Measurements from ENCODE around the gene RNASE7. TPM values are rescaled to one million over a fixed set of nuclear protein-coding genes. Genes with fewer than 3 reads are reported as not detected.

Gene RNASE7
- total and polyA plus RNA-seq, 4 donors = 0.12 TPM; not detected in 3

- Histone ChIP-seq H3K9me3 (ENCODE audit: control insufficient read depth, insufficient read depth, low read length) (no peaks in the 10 kb centered on the region), H3K4me3 (ENCODE audit: low read depth, low read length) (peak overlapping the region; percentile 89), H3K27me3 (ENCODE audit: control insufficient read depth, insufficient read depth, low read length) (no peaks in the 10 kb centered on the region), H3K36me3 (ENCODE audit: control insufficient read depth, insufficient read depth, low read length) (peaks cover 33% of the 10 kb centered on the region), H3K4me1 (ENCODE audit: control insufficient read depth, insufficient read depth, low read length) (peaks cover 60% of the 10 kb centered on the region), H3K27ac (ENCODE audit: low read depth, low read length) (peak overlapping the region; percentile 97)
- DNase-seq (ENCODE audit: low read depth in 4 of 6, low spot score in 6 of 6) = peak in 1 of 6 donors; percentile 63
- under 1% methylated on average over 20 of the region's 23 CpGs for WGBS (ENCODE audit: insufficient coverage)
Measured at GRCh38 chr14:21070610-21071224, 28.6 kb downstream of the RNASE7 start.

- H3K9me3 ChIP-seq (ENCODE audit: control insufficient read depth, insufficient read depth, low read length) = no peaks in the 10 kb centered on the region
- no peaks in the 10 kb centered on the region for H3K27me3 ChIP-seq (ENCODE audit: control insufficient read depth, insufficient read depth, low read length)
- peak in 4 of 6 donors; percentile 57 to 95 (median 82) for DNase-seq (ENCODE audit: low read depth in 4 of 6, low spot score in 6 of 6)
- H3K4me1 ChIP-seq (ENCODE audit: control insufficient read depth, insufficient read depth, low read length) = peaks cover 60% of the 10 kb centered on the region
- peaks cover 37% of the 10 kb centered on the region for H3K36me3 ChIP-seq (ENCODE audit: control insufficient read depth, insufficient read depth, low read length)
- peak overlapping the region; percentile 89 for H3K4me3 ChIP-seq (ENCODE audit: low read depth, low read length)
- WGBS (ENCODE audit: insufficient coverage) = under 1% methylated on average over 31 of the region's 37 CpGs
- peak overlapping the region; percentile 97 for H3K27ac ChIP-seq (ENCODE audit: low read depth, low read length)
Measured at GRCh38 chr14:21071225-21072030, 29.3 kb downstream of the RNASE7 start.

- H3K9me3 ChIP-seq (ENCODE audit: control insufficient read depth, insufficient read depth, low read length) = no peaks in the 10 kb centered on the region
- H3K36me3 ChIP-seq (ENCODE audit: control insufficient read depth, insufficient read depth, low read length) = peaks cover 44% of the 10 kb centered on the region
- WGBS (ENCODE audit: insufficient coverage) = 11% methylated on average over 1 of the region's 4 CpGs
- H3K27ac ChIP-seq (ENCODE audit: low read depth, low read length) = peak overlapping the region; percentile 97
- peak in 1 of 6 donors; percentile 52 for DNase-seq (ENCODE audit: low read depth in 4 of 6, low spot score in 6 of 6)
- peaks cover 60% of the 10 kb centered on the region for H3K4me1 ChIP-seq (ENCODE audit: control insufficient read depth, insufficient read depth, low read length)
- no peaks in the 10 kb centered on the region for H3K27me3 ChIP-seq (ENCODE audit: control insufficient read depth, insufficient read depth, low read length)
- peak overlapping the region; percentile 89 for H3K4me3 ChIP-seq (ENCODE audit: low read depth, low read length)
Measured at GRCh38 chr14:21072031-21072473, 29.9 kb downstream of the RNASE7 start.

GRCh38 chr14:21072781-21073339 lies 30.7 kb downstream of the RNASE7 start:
- peak overlapping the region; percentile 97 for H3K27ac ChIP-seq (ENCODE audit: low read depth, low read length)
- DNase-seq (ENCODE audit: low read depth in 4 of 6, low spot score in 6 of 6) = no peak
- H3K27me3 ChIP-seq (ENCODE audit: control insufficient read depth, insufficient read depth, low read length) = no peaks in the 10 kb centered on the region
- H3K9me3 ChIP-seq (ENCODE audit: control insufficient read depth, insufficient read depth, low read length) = no peaks in the 10 kb centered on the region
- peaks cover 60% of the 10 kb centered on the region for H3K4me1 ChIP-seq (ENCODE audit: control insufficient read depth, insufficient read depth, low read length)
- H3K4me3 ChIP-seq (ENCODE audit: low read depth, low read length) = no peak overlapping the region
- H3K36me3 ChIP-seq (ENCODE audit: control insufficient read depth, insufficient read depth, low read length) = peaks cover 51% of the 10 kb centered on the region
- 91% methylated on average over 9 of the region's 9 CpGs for WGBS (ENCODE audit: insufficient coverage)

- peaks cover 54% of the 10 kb centered on the region for H3K4me1 ChIP-seq (ENCODE audit: control insufficient read depth, insufficient read depth, low read length)
- no peaks in the 10 kb centered on the region for H3K27me3 ChIP-seq (ENCODE audit: control insufficient read depth, insufficient read depth, low read length)
- H3K4me3 ChIP-seq (ENCODE audit: low read depth, low read length) = no peak overlapping the region
- peaks cover 61% of the 10 kb centered on the region for H3K36me3 ChIP-seq (ENCODE audit: control insufficient read depth, insufficient read depth, low read length)
- 90% methylated on average over 9 of the region's 9 CpGs for WGBS (ENCODE audit: insufficient coverage)
- no peak for DNase-seq (ENCODE audit: low read depth in 4 of 6, low spot score in 6 of 6)
- H3K9me3 ChIP-seq (ENCODE audit: control insufficient read depth, insufficient read depth, low read length) = no peaks in the 10 kb centered on the region
- no peak overlapping the region for H3K27ac ChIP-seq (ENCODE audit: low read depth, low read length)
Measured at GRCh38 chr14:21073921-21074320, 31.8 kb downstream of the RNASE7 start.

- DNase-seq (ENCODE audit: low read depth in 4 of 6, low spot score in 6 of 6) = no peak
- no peak overlapping the region for H3K27ac ChIP-seq (ENCODE audit: low read depth, low read length)
Measured at GRCh38 chr14:21074398-21075272, 32.5 kb downstream of the RNASE7 start.

GRCh38 chr14:21075719-21076437 lies 33.7 kb downstream of the RNASE7 start:
- no peak for DNase-seq (ENCODE audit: low read depth in 4 of 6, low spot score in 6 of 6)
- Histone ChIP-seq H3K9me3 (ENCODE audit: control insufficient read depth, insufficient read depth, low read length) (no peaks in the 10 kb centered on the region), H3K27me3 (ENCODE audit: control insufficient read depth, insufficient read depth, low read length) (no peaks in the 10 kb centered on the region), H3K4me1 (ENCODE audit: control insufficient read depth, insufficient read depth, low read length) (peaks cover 38% of the 10 kb centered on the region), H3K4me3 (ENCODE audit: low read depth, low read length) (no peak overlapping the region), H3K27ac (ENCODE audit: low read depth, low read length) (no peak overlapping the region), H3K36me3 (ENCODE audit: control insufficient read depth, insufficient read depth, low read length) (peaks cover 78% of the 10 kb centered on the region)
- WGBS (ENCODE audit: insufficient coverage) = 84% methylated on average over 9 of the region's 9 CpGs

More at GRCh38 chr14:21074398-21075272, 32.5 kb downstream of the RNASE7 start:
- 89% methylated on average over 25 of the region's 26 CpGs for WGBS (ENCODE audit: insufficient coverage)
- Histone ChIP-seq H3K4me1 (ENCODE audit: control insufficient read depth, insufficient read depth, low read length) (peaks cover 47% of the 10 kb centered on the region), H3K4me3 (ENCODE audit: low read depth, low read length) (no peak overlapping the region), H3K9me3 (ENCODE audit: control insufficient read depth, insufficient read depth, low read length) (no peaks in the 10 kb centered on the region), H3K27me3 (ENCODE audit: control insufficient read depth, insufficient read depth, low read length) (no peaks in the 10 kb centered on the region), H3K36me3 (ENCODE audit: control insufficient read depth, insufficient read depth, low read length) (peaks cover 68% of the 10 kb centered on the region)

GRCh38 chr14:21077672-21078071 lies 35.5 kb downstream of the RNASE7 start:
- Histone ChIP-seq H3K27me3 (ENCODE audit: control insufficient read depth, insufficient read depth, low read length) (no peaks in the 10 kb centered on the region), H3K4me3 (ENCODE audit: low read depth, low read length) (no peak overlapping the region), H3K4me1 (ENCODE audit: control insufficient read depth, insufficient read depth, low read length) (peaks cover 26% of the 10 kb centered on the region), H3K36me3 (ENCODE audit: control insufficient read depth, insufficient read depth, low read length) (peaks cover 94% of the 10 kb centered on the region), H3K9me3 (ENCODE audit: control insufficient read depth, insufficient read depth, low read length) (no peaks in the 10 kb centered on the region), H3K27ac (ENCODE audit: low read depth, low read length) (no peak overlapping the region)
- 70% methylated on average over 1 of the region's 2 CpGs for WGBS (ENCODE audit: insufficient coverage)
- no peak for DNase-seq (ENCODE audit: low read depth in 4 of 6, low spot score in 6 of 6)

Data from spinal cord (tissue), 10 donors.